Sigmoid colon (tissue), 7 donors: ENCODE results near the gene MAPK6. TPM values are rescaled to one million over a fixed set of nuclear protein-coding genes. Genes with fewer than 3 reads are reported as not detected.
"Not testable (repeated sequence)": the region's sequence is repeated elsewhere in the genome, so short reads cannot be mapped to it uniquely, and the experiment has no call there.

Experiments used
- DNase-seq: peaks from one replicate; pipeline ENCODE4 v3.0.0-alpha.2; 2019
- H3K27ac ChIP-seq, 4 donors: fragments of 200-600 bp; sonication (generic); one replicate each; pipeline ENCODE4 v1.5.1; 2016 to 2019; ENCODE audit warnings: mild to moderate bottlenecking in 1 of 4
- H3K27me3 ChIP-seq, 3 donors: fragments of 200-600 bp; sonication (generic); one replicate each; pipeline ENCODE4 v1.5.1; 2019; ENCODE audit warnings: mild to moderate bottlenecking in 1 of 3
- H3K36me3 ChIP-seq, 4 donors: fragments of 200-600 bp; sonication (generic); one replicate each; pipeline ENCODE4 v1.5.1; 2016 to 2019
- H3K4me1 ChIP-seq, 4 donors: fragments of 200-600 bp; sonication (generic); one replicate each; pipeline ENCODE4 v1.5.1; 2017 to 2019
- H3K4me3 ChIP-seq, 4 donors: fragments of 200-600 bp; sonication (generic); one replicate each; pipeline ENCODE4 v1.5.1; 2017 to 2019; ENCODE audit warnings: mild to moderate bottlenecking in 2 of 4, moderate library complexity in 1 of 4
- H3K9me3 ChIP-seq, 4 donors: fragments of 200-600 bp in 3 of 4; sonication (generic) in 3 of 4; one replicate each; pipeline versions ENCODE4 v1.5.1 to v1.6.1; 2013 to 2019
- EP300 ChIP-seq, 4 donors: sonication (generic); formaldehyde crosslinking; IDR thresholded peaks; one replicate each; pipeline ENCODE4 v1.6.1; 2017; ENCODE audit warnings: antibody characterized with exemption in 4 of 4
- POLR2A ChIP-seq, 2 donors: fragments of 450-650 bp; IDR thresholded peaks; one replicate each; pipeline ENCODE4 v1.6.1; 2016; ENCODE audit warnings: antibody characterized with exemption in 2 of 2, mild to moderate bottlenecking in 2 of 2, moderate library complexity in 2 of 2
- POLR2AphosphoS5 ChIP-seq, 4 donors: sonication (generic); formaldehyde crosslinking; IDR thresholded peaks; one replicate each; pipeline ENCODE4 v1.6.1; 2017; ENCODE audit warnings: antibody characterized with exemption in 4 of 4
- WGBS, 2 donors: extraction: QIAGEN DNeasy Blood & Tissue Kit; methylation state at CpG; one replicate each; pipeline ENCODE4 v1.1.7; 2013; 5-methylcytosine and 5-hydroxymethylcytosine counted together
- intact Hi-C: fragments of 100-400 bp; cut with DNase I; formaldehyde crosslinking; loops from one replicate; pipeline ENCODE4 v1.15.1; 2023
- polyA plus RNA-seq, 3 donors: library from polyadenylated mRNA; stranded (reverse); fragments of 200-250 nt; gene quantifications; one replicate each; pipeline ENCODE4 v1.2.3, GENCODE V29; 2013
- total RNA-seq, 4 donors: library from RNA; depleted of rRNA; stranded (reverse); fragments of >200 nt; gene quantifications; one replicate each; pipeline ENCODE4 v1.1.0, GENCODE V29; 2016
- TF ChIP-seq, protein P1 (sequence below), 4 experiments: fragments of 450-650 bp in 3 of 4; fragments of 200-600 bp in 1 of 4; IDR thresholded peaks; one replicate each; pipeline ENCODE4 v1.5.1; 2016 to 2019; ENCODE audit warnings: antibody characterized with exemption in 4 of 4, mild to moderate bottlenecking in 3 of 4, moderate library complexity in 2 of 4
- donor health status: healthy with polysubstance abuse.
- donor health status: Bipolar disorder and iron deficiency.
- donor health status: healthy.

The MAPK6 gene
- total and polyA plus RNA-seq, 7 donors, result 17.3 to 82.1 (median 24.1) TPM

GRCh38 chr15:52052066-52052935, 33.3 kb downstream of the MAPK6 start:
- WGBS, 2 donors, result 90 to 93% methylated on average over 4 of the region's 4 CpGs
- no peaks in the 10 kb centered on the region for H3K9me3 ChIP-seq
- DNase-seq, result no peak
- TF ChIP-seq, protein P1, sequence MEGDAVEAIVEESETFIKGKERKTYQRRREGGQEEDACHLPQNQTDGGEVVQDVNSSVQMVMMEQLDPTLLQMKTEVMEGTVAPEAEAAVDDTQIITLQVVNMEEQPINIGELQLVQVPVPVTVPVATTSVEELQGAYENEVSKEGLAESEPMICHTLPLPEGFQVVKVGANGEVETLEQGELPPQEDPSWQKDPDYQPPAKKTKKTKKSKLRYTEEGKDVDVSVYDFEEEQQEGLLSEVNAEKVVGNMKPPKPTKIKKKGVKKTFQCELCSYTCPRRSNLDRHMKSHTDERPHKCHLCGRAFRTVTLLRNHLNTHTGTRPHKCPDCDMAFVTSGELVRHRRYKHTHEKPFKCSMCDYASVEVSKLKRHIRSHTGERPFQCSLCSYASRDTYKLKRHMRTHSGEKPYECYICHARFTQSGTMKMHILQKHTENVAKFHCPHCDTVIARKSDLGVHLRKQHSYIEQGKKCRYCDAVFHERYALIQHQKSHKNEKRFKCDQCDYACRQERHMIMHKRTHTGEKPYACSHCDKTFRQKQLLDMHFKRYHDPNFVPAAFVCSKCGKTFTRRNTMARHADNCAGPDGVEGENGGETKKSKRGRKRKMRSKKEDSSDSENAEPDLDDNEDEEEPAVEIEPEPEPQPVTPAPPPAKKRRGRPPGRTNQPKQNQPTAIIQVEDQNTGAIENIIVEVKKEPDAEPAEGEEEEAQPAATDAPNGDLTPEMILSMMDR (IDR thresholded peaks at IDR 0.05), result no peak
- TF ChIP-seq POLR2A (IDR thresholded peaks at IDR 0.05) (no peak), EP300 (IDR thresholded peaks at IDR 0.05) (no peak)
- peaks cover 0 to 11% (median 4%) of the 10 kb centered on the region in 4 donors for H3K4me1 ChIP-seq
- no peak overlapping the region for H3K27ac ChIP-seq
- no peak overlapping the region for H3K4me3 ChIP-seq
- intact Hi-C loops, result no loop called here
- H3K36me3 ChIP-seq, result peaks cover 0 to 32% (median 2%) of the 10 kb centered on the region in 4 donors
- no peaks in the 10 kb centered on the region for H3K27me3 ChIP-seq

DNA sequence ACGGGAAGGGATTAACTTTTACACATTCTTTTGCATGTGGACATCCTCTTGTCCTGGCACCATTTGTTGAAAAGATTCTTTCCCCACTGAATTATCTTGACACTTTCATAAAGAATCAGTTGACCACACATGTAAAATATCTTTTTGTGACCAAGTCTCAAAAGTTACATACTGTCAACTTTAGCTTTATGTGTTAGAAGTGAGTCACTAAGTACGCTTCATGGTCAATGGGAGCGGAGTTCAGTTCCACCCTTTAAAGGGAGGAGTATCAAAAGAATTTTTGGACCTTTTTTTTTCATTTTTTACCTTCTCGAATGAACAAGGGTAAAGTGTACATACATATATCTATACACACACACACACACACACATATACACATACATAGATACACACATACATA, 35.4 kb downstream of the MAPK6 start:
- Histone ChIP-seq H3K9me3 (no peaks in the 10 kb centered on the region), H3K36me3 (peaks cover 0 to 41% (median 11%) of the 10 kb centered on the region in 4 donors), H3K4me1 (peaks cover 0 to 4% (median 0%) of the 10 kb centered on the region in 4 donors), H3K27me3 (no peaks in the 10 kb centered on the region), H3K4me3 (no peak overlapping the region), H3K27ac (no peak overlapping the region)
- intact Hi-C loops, result no loop called here
- 81 to 93% methylated on average over 4 of the region's 4 CpGs for WGBS, 2 donors
- no peak for DNase-seq
- TF ChIP-seq, protein P1 (IDR thresholded peaks at IDR 0.05), result no peak
- TF ChIP-seq POLR2AphosphoS5 (IDR thresholded peaks at IDR 0.05) (no peak), POLR2A (IDR thresholded peaks at IDR 0.05) (no peak), EP300 (IDR thresholded peaks at IDR 0.05) (no peak)

GRCh38 chr15:52054858-52055257, 35.8 kb downstream of the MAPK6 start:
- H3K9me3 ChIP-seq, H3K27ac ChIP-seq, H3K4me1 ChIP-seq, H3K4me3 ChIP-seq, DNase-seq, H3K27me3 ChIP-seq, intact Hi-C loops: not testable (repeated sequence)
- peaks cover 0 to 46% (median 16%) of the 10 kb centered on the region in 4 donors for H3K36me3 ChIP-seq
- WGBS, 2 donors, result 95 to 98% methylated on average over 7 of the region's 7 CpGs

GRCh38 chr15:52056001-52056400, 37.0 kb downstream of the MAPK6 start:
- TF ChIP-seq POLR2A (IDR thresholded peaks at IDR 0.05) (no peak), EP300 (IDR thresholded peaks at IDR 0.05) (no peak), POLR2AphosphoS5 (IDR thresholded peaks at IDR 0.05) (no peak)
- TF ChIP-seq, protein P1 (IDR thresholded peaks at IDR 0.05), result no peak
- H3K4me3 ChIP-seq, result no peak overlapping the region
- no peaks in the 10 kb centered on the region for H3K9me3 ChIP-seq
- H3K27ac ChIP-seq, result no peak overlapping the region
- WGBS, 2 donors, result 96 to 98% methylated on average over 1 of the region's 1 CpG
- intact Hi-C loops, result no loop called here
- H3K36me3 ChIP-seq, result peaks cover 0 to 58% (median 20%) of the 10 kb centered on the region in 4 donors
- no peak for DNase-seq
- no peaks in the 10 kb centered on the region for H3K4me1 ChIP-seq
- no peaks in the 10 kb centered on the region for H3K27me3 ChIP-seq

GRCh38 chr15:52056496-52056895, 37.5 kb downstream of the MAPK6 start:
- no peak for DNase-seq
- no peaks in the 10 kb centered on the region for H3K4me1 ChIP-seq
- no peak for TF ChIP-seq POLR2A (IDR thresholded peaks at IDR 0.05)
- TF ChIP-seq, protein P1 (IDR thresholded peaks at IDR 0.05), result no peak
- TF ChIP-seq POLR2AphosphoS5 (IDR thresholded peaks at IDR 0.05), result no peak
- no peak for TF ChIP-seq EP300 (IDR thresholded peaks at IDR 0.05)
- no peaks in the 10 kb centered on the region for H3K9me3 ChIP-seq
- intact Hi-C loops, result no loop called here
- H3K27me3 ChIP-seq, result no peaks in the 10 kb centered on the region
- H3K36me3 ChIP-seq, result peaks cover 0 to 62% (median 23%) of the 10 kb centered on the region in 4 donors
- no peak overlapping the region for H3K4me3 ChIP-seq
- no peak overlapping the region for H3K27ac ChIP-seq
- WGBS, 2 donors, result 77 to 97% methylated on average over 3 of the region's 3 CpGs
